Mesothelial cell of epicardium (in vitro differentiated cells): ENCODE results near the gene ASCC1. TPM values are rescaled to one million over a fixed set of nuclear protein-coding genes. Genes with fewer than 3 reads are reported as not detected.

Experiments
- DNase-seq, 2 experiments: peaks; one replicate each; pipeline ENCODE4 v3.0.0; 2021; ENCODE audit warnings: low spot score in 2 of 2; ENCODE audit not compliant: unreplicated experiment in 2 of 2
- H3K27ac Mint-ChIP-seq: 2 replicates; pipeline ENCODE4 v1.8.0; 2021; ENCODE audit warnings: mixed read lengths
- H3K27me3 Mint-ChIP-seq: 2 replicates; pipeline ENCODE4 v1.8.0; 2021; ENCODE audit warnings: low read depth, mixed read lengths
- H3K36me3 Mint-ChIP-seq: 2 replicates; pipeline ENCODE4 v1.8.0; 2021; ENCODE audit warnings: mixed read lengths
- H3K4me1 Mint-ChIP-seq: 2 replicates; pipeline ENCODE4 v1.8.0; 2021; ENCODE audit warnings: mixed read lengths
- H3K4me3 Mint-ChIP-seq: 2 replicates; pipeline ENCODE4 v1.8.0; 2021; ENCODE audit warnings: mild to moderate bottlenecking, moderate library complexity, mixed read lengths
- H3K9me3 Mint-ChIP-seq: 2 replicates; pipeline ENCODE4 v1.8.0; 2021; ENCODE audit warnings: mixed read lengths
- CTCF ChIP-seq: fragments of 200-600 bp; sonication (generic); IDR thresholded peaks from one replicate; pipeline ENCODE4 v1.5.0; 2021; ENCODE audit warnings: antibody characterized with exemption; ENCODE audit not compliant: unreplicated experiment
- total RNA-seq: library from RNA; stranded (reverse); gene quantifications from 3 replicates; pipeline ENCODE4 v1.2.1, GENCODE V29; 2021

Gene ASCC1
- total RNA-seq, 1 donor from 2014 or later = 36.6 TPM

GRCh38 chr10:72081210-72081609 is 134.9 kb downstream of the ASCC1 start:
- Mint-ChIP-seq H3K27ac (peak overlapping the region; percentile 93), H3K4me3 (no peak overlapping the region), H3K4me1 (peaks cover 34% of the 10 kb centered on the region), H3K27me3 (peaks cover 21% of the 10 kb centered on the region), H3K9me3 (no peaks in the 10 kb centered on the region), H3K36me3 (no peaks in the 10 kb centered on the region)
- no peak for TF ChIP-seq CTCF
- DNase-seq = no peak

GRCh38 chr10:72080042-72080975 is 135.8 kb downstream of the ASCC1 start:
- H3K27ac Mint-ChIP-seq = peak overlapping the region; percentile 95
- no peak for TF ChIP-seq CTCF
- H3K4me1 Mint-ChIP-seq = peaks cover 30% of the 10 kb centered on the region
- H3K4me3 Mint-ChIP-seq = no peak overlapping the region
- H3K27me3 Mint-ChIP-seq = peaks cover 12% of the 10 kb centered on the region
- DNase-seq = no peak
- H3K9me3 Mint-ChIP-seq = no peaks in the 10 kb centered on the region
- no peaks in the 10 kb centered on the region for H3K36me3 Mint-ChIP-seq

GRCh38 chr10:72079356-72079755 is 136.7 kb downstream of the ASCC1 start:
- Mint-ChIP-seq H3K27ac (peak overlapping the region; percentile 95), H3K4me3 (no peak overlapping the region), H3K4me1 (peaks cover 30% of the 10 kb centered on the region), H3K9me3 (no peaks in the 10 kb centered on the region), H3K27me3 (peaks cover 4% of the 10 kb centered on the region), H3K36me3 (no peaks in the 10 kb centered on the region)
- no peak for TF ChIP-seq CTCF
- no peak for DNase-seq

- Mint-ChIP-seq H3K4me1 (peaks cover 30% of the 10 kb centered on the region), H3K36me3 (no peaks in the 10 kb centered on the region), H3K27me3 (no peaks in the 10 kb centered on the region), H3K4me3 (no peak overlapping the region), H3K9me3 (no peaks in the 10 kb centered on the region), H3K27ac (no peak overlapping the region)
- no peak for DNase-seq
- TF ChIP-seq CTCF = no peak
Measured at GRCh38 chr10:72077275-72077990, 138.6 kb downstream of the ASCC1 start.

GRCh38 chr10:72076756-72077155 is 139.3 kb downstream of the ASCC1 start:
- Mint-ChIP-seq H3K4me3 (no peak overlapping the region), H3K9me3 (peaks cover under 1% of the 10 kb centered on the region), H3K4me1 (peaks cover 30% of the 10 kb centered on the region), H3K36me3 (peaks cover under 1% of the 10 kb centered on the region), H3K27ac (no peak overlapping the region), H3K27me3 (no peaks in the 10 kb centered on the region)
- no peak for TF ChIP-seq CTCF
- no peak for DNase-seq
